Measurements from ENCODE around the gene NDUFAF7.
"Not testable (repeated sequence)": the region's sequence is repeated elsewhere in the genome, so short reads cannot be mapped to it uniquely, and the experiment has no call there.

NDUFAF7 gene

DNA sequence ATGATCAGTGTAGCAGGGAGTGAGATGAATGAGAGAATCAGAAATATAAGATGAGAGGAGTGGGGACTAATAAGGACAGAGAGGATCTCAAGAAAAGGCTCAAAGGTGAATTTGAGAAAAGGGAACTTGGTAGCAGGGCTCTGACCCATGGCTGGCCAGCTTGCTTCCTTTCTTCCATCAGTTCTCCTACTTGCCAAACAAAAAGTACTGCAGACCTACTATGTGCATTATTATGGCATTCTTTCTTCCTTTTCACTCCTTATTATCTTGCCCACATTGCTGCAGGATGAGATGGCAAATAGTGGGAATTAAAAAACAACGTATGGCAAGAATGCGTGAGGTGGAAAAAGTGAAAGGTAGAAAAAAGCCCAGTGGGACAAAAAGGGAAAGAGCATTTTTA is 60.2 kb downstream of the NDUFAF7 start:
- Histone ChIP-seq H3K36me3 (ENCODE audit: insufficient read depth, low read length) (peaks cover 29% of the 10 kb centered on the region), H3K4me1 (ENCODE audit: insufficient read depth, low read length) (no peaks in the 10 kb centered on the region), H3K9me3 (ENCODE audit: low read length) (no peaks in the 10 kb centered on the region), H3K27ac (ENCODE audit: low read depth, low read length) (no peak overlapping the region), H3K4me3 (ENCODE audit: low read depth in 1 of 2, low read length in 2 of 2) (no peak overlapping the region), H3K9ac (ENCODE audit: low read length) (no peak overlapping the region), H3K27me3 (ENCODE audit: control insufficient read depth in 1 of 2, insufficient read depth in 2 of 2, low read length in 2 of 2) (no peaks in the 10 kb centered on the region)

DNA sequence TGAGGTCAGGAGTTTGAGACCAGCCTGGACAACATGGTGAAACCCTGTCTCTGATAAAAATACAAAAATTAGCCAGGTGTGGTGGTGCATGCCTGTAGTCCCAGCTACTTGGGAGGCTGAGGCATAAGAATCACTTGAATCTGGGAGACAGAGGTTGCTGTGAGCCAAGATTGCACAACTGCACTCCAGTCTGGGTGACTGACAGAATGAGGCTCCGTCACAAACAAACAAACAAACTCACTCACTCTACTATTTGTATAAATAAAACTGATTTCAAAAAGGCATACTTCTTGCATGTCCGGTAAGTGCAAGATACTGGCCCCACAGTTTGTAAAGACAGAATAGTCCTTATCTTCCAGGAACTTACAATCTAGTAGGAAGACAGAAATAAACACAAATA is 63.4 kb downstream of the NDUFAF7 start:
- H3K4me1 ChIP-seq (ENCODE audit: insufficient read depth, low read length); H3K4me3 ChIP-seq (ENCODE audit: low read depth in 1 of 2, low read length in 2 of 2); H3K9me3 ChIP-seq (ENCODE audit: low read length); H3K9ac ChIP-seq (ENCODE audit: low read length); H3K27me3 ChIP-seq (ENCODE audit: control insufficient read depth in 1 of 2, insufficient read depth in 2 of 2, low read length in 2 of 2); H3K27ac ChIP-seq (ENCODE audit: low read depth, low read length): not testable (repeated sequence)
- H3K36me3 ChIP-seq (ENCODE audit: insufficient read depth, low read length) = peaks cover 18% of the 10 kb centered on the region

DNA sequence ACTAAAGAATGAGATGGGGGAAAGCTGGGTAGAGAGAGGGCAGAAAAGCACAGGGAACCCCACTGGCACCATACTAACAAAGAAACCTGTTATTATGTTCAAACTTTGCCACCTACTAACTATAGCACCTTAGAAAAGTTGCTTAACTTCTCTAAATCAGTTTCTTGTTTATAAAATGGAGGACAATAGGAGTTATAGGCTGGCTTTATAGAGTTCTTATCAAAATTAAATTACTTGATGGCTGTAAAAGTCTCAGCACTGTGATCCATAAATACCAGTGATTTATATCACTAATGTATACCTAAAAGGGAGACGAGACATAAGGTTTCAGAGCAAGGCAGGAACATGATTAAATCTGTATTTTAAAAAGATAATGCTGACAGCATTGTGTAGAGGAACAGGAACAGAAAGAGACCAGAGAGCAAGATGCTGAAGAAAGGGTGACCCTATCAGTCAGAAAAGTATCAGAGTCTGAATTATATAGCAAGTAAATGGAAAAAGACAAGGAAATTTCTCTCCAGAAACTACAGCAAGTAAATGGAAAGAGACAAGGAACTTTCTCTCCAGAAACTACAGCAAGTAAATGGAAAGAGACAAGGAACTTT is 64.1 kb downstream of the NDUFAF7 start:
- Histone ChIP-seq H3K9me3 (ENCODE audit: low read length) (no peaks in the 10 kb centered on the region), H3K27ac (ENCODE audit: low read depth, low read length) (no peak overlapping the region), H3K4me3 (ENCODE audit: low read depth in 1 of 2, low read length in 2 of 2) (no peak overlapping the region), H3K27me3 (ENCODE audit: control insufficient read depth in 1 of 2, insufficient read depth in 2 of 2, low read length in 2 of 2) (no peaks in the 10 kb centered on the region), H3K4me1 (ENCODE audit: insufficient read depth, low read length) (peaks cover 4% of the 10 kb centered on the region), H3K9ac (ENCODE audit: low read length) (no peak overlapping the region), H3K36me3 (ENCODE audit: insufficient read depth, low read length) (peaks cover 11% of the 10 kb centered on the region)

DNA sequence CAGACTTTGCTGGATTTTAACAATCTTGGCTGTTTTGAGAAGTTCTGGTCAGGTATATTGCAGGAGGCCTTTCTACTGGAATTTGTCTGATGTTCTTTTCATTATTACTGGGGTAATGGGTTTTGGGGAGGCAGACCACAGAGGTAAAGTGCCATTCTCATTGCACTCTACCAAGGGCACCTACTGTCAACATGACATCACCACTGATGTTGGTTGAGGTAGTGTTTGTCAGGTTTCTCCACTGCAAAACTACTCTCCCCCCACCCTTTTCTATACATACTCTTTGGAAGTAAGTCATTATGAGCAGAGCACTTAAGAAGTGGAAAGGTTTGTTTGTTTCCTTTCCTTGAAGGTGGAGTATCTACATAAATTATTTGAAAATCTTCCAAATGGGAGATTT is 66.2 kb downstream of the NDUFAF7 start:
- Histone ChIP-seq H3K27ac (ENCODE audit: low read depth, low read length) (no peak overlapping the region), H3K9me3 (ENCODE audit: low read length) (no peaks in the 10 kb centered on the region), H3K36me3 (ENCODE audit: insufficient read depth, low read length) (no peaks in the 10 kb centered on the region), H3K27me3 (ENCODE audit: control insufficient read depth in 1 of 2, insufficient read depth in 2 of 2, low read length in 2 of 2) (no peaks in the 10 kb centered on the region), H3K4me1 (ENCODE audit: insufficient read depth, low read length) (peaks cover 10% of the 10 kb centered on the region), H3K4me3 (ENCODE audit: low read depth in 1 of 2, low read length in 2 of 2) (no peak overlapping the region), H3K9ac (ENCODE audit: low read length) (no peak overlapping the region)
